NCI-H1092 (cell line): ENCODE data around the gene ERC2.
"Not testable (repeated sequence)": the region's sequence is repeated elsewhere in the genome, so short reads cannot be mapped to it uniquely, and the experiment has no call there.

Experiments
- DNase-seq: peaks from one replicate; lab custom pipeline; 2025; lab: John Stamatoyannopoulos, UW

ERC2 gene

DNA sequence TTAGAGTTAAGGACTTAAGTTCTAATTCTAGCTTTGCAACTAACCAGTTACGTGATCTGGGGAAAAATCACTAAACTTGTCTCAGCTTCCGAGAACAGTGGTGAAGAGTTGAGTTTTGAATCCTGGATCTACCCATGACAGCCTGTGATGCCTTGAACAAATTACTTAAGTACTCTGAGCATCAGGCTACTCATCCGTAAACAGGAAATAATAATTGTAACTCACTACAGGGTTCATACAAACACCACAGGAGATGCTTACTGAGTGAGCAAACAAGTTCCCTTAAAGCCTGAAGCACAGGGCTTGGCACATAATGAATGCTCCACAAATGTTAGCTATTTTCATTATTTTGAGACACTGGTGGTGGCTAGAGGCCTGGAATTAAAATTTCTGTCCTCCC lies 158.8 kb downstream of the ERC2 start:
- DNase-seq: no peak

DNA sequence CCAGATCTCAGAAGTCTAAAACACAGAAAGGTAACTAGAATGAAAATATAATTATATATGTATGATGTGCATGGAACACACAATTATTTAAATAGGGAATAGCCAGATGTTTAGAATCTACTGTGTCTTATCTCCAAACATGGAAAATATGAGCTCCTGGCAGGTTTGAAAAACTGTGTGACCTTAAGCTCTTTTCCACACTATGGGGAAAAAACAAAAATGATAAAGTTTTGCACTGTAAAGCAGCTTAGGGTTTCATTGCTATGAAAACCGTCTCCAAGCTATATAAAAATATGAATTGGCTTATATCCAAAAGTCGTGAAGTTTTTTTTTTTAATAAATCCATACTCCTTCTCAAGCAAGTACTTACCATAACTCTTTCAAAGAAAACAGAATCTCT lies 159.8 kb downstream of the ERC2 start:
- no peak for DNase-seq

DNA sequence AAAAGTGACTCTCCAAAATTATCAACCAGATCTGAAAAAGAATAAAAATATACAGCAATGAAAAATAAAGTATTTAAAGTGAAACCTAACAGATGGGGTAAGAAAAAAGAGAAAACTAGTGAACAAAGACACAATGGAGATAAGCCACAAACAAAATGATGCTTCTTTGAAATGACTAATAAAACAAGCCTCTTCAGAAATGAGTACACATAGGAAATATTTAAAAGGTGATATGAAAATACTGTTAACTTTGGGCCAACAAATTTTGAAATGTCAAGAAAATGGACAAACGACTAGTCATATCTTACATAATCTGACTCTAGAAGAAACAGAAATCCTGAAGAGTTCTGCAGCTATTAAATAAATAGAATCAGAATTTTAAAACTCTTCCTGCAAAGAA lies 164.2 kb downstream of the ERC2 start:
- no peak for DNase-seq

DNA sequence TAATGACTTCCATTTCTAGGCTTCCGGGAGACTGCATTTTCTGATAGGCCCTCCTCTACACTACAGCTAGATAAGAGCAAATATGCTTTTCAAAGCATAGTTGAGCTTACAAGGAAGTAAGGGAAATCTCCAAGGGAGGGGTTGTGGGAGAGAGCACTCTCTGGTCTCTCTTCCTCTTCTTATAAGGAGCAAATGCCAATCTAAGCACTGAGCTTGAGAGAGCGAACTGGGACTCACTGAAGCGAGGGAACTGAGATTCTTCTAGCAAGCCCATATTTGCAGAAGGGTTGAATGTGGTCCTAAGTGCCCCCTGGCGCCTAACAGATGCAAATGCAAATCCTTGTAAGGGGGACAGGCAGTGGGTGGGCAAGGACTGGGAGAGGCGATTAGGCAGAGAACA lies 164.8 kb downstream of the ERC2 start:
- no peak for DNase-seq

DNA sequence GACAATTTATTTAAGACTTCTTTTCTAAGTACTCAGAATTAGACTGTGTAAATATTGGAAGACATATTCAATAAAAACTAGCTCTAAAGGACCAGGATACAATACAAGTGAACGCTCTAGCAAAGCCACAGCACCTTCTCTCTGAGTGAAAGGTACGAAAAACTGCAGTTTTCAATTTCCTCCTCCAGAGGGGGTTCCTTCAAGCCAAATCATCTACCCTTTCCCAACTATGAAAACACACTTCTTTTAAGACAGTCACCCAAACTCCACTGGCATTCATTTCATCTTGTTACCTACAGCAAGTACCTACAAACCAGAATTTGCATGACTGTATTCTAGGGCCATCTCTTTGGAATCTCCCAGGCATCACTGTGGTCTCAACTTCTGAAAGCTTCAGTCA lies 165.8 kb downstream of the ERC2 start:
- no peak for DNase-seq

DNA sequence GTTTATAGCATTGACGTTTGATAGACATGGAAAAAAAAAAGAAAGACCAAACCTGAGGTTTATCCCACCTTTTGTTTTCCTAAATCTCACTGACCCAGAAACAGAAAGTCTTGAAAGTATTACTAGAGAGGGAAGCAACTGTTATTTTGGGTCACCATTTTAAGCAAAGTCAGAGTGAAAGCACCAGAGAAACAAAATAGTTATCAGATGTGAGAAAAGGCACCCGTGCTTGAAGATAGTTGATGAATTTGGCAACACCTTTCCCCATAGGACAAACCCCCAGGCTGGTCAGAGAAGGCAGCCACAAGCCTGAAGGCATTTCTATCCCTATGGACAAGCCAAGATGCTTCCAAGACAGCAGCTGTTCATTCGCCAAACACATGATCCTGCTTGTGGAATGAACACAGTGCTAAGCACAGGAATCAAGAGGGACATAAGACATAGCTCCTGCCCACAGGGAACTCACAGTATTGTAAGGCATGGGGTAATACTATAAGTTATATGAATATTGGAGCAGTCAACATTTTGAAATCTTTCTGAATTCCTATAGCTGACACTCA lies 170.9 kb downstream of the ERC2 start:
- no peak for DNase-seq

DNA sequence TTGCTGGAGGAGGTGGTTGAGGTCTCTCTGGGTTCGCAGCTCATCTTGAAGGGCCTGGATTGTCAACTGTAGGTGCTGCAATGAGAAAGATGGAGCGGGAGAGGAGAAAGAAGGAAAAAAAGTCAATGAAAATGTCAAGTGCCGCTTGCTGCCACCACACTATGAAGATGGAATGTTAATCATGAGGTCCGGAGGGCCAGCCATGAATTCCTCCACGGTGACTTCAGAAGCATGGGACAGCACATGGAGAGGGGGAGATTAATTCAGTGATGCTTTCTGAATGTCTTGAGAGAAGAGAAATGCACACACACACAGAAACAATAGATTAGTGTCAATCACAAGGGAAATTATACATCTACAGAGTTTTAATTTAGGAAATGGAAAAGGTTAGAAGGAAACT lies 171.9 kb downstream of the ERC2 start:
- DNase-seq: no peak

DNA sequence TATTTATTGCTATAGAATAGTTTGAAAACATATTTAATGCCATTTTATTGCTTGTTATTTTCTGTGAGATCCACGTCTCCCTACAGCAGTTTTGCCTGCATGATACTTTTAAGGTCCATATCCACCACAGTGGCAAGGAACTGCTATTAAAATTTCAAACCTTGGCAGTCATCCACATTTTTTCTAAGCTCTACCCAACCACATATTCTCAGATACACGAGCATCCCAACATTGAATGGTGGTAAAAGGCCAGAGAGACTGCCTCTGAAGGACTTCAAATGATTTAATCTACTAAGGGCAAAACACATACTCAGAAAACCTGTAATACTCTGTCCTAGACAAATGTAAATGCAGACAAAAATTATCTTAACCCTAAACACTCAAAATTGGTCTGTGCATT lies 173.1 kb downstream of the ERC2 start:
- DNase-seq: no peak

DNA sequence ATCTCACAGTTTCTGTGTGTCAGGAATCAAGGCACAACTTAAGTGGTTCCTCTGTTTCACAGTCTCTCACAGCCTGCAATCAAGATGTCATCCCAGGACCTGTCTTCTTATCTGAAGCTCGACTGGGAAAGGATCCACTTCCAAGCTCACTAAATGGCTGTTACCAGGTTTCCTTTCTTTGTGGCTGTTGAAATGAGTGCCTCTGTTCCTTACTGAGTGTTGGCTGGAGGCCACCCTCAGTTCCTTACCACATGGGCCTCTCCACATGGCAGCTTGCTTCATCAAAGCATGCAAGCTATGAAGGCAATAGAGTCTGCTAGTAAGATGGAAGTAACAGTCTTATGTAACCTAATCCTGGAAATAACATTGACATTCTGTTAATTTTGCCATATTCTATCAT lies 174.0 kb downstream of the ERC2 start:
- DNase-seq: no peak

DNA sequence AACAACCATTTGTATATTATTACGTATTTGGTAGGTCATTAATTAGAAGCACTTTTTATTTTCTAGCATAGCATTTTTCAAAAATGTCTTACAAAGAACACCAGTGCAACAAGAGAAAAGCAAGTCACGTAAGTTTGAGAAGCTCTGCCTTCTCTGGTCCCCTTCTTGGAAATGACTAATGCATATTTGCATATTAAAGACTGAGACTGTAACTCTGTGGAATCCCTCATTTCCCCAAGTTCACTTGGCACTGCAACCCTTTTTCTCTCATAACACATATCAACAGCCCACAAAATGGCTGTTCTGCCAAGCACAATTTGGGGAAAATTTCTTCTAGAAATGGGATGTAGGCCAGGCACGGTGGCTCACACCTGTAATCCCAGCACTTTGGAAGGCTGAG lies 176.3 kb downstream of the ERC2 start:
- no peak for DNase-seq

DNA sequence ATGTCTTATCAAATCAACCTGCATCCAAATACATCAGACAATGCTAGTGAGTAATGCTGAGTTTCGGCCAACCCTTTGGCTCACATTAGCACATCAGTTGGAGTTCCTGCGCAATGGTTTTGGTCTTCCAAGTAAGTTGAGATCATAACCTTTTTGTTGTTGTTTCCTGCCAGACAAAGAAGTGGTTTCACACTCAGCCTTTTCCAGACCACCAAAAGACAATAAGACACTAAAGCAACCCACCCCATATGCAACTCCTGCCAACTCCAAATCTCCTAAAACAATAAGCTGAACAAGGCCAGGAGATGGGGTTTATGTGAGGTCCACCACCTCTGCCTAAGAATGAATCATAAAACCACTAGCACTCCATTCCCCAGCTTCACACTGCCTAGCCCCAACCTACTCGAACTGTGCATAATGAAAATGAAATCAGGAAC lies 177.0 kb downstream of the ERC2 start:
- no peak for DNase-seq

DNA sequence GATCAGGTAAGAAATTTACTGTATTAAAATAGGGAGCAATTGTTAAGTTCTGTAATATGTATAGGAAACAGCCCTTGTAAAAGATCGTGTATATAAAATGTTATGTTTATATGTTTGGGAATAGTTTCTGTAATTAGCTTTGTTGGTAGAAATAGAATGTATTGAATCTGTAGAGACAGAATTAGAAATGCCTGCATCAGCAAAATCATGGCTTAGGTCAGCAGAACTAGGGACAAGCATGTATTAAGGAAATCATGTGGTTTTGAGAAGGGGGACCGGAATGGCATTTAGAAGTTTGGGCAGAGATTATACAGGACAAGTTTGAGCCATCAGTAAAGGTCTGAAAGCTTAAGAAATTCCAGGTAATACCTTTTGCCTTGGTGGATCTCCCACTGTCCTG lies 177.9 kb downstream of the ERC2 start:
- no peak for DNase-seq

DNA sequence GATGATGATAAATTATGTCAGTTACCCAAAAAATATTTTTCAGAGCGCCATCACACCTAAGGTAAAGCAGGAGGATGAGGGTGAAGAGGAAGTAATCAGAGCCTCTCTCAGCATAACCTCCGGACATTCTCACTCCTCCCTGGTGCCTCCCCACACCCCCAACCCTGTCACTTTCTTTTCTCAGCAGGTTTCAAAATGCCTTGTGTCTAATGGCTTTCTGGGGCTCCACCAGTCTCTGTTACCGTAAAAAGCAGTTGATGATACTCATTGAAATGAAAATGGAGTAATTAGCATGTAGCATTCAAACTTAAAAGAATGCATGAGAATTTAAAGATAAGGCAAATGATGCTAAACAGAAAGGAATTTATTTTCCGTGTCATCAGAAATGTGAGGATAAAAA lies 180.0 kb downstream of the ERC2 start:
- DNase-seq: no peak

DNA sequence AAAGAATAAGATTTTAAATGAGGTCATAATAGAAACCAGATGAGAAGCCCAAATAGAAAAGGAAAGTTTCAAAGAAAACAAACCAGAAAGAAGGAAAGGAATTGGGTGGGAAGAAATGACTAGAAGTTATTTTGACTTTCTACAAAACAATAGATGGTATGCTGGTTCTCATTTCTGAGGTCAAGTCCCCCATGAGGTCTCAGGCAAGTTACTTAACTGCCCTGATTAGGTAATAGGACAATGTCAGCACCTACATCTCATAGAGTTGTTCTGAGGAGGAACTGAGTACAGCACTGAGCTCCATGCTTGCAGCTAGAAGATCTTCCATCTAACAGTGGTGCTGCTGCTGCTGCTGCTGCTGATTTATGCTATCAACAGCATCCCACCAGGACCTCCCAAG lies 185.9 kb downstream of the ERC2 start:
- DNase-seq: no peak

DNA sequence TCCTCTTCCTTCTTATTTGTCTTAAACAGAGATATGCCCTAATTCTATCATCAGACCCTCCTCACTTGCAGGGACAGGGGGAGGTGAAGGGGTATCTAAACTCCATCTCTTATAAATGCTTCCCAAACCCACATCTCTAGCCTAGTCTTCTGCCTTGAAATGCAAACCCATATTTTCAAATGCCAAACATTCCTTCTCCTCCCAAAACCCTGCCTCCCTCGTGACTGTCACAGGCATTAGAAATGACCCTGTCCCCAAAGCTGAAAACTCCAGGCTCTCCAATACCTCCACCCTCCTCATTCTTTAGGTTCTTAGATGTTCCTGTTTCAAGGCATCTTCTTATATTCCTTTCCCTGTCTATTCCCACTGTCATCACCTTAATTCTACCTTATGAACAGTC lies 191.0 kb downstream of the ERC2 start:
- DNase-seq: no peak

DNA sequence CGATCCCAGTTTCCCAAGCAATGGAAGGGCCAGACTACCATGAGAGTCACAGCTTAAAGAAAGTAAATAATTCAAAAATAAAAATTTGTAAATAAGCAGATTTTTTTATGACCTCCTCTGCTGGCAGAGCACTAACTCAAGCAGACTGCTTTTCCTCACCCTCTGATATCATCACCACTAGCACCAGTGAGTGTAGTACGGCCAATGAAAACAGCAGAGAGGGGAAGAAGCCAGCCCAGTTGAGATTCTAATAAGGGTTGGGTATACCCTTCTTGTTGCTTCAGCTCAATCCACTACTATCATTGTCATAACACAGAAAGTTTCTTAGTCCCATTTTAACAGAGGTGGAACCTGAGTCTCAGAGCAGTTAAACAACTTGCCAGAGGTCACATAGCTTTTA lies 193.1 kb downstream of the ERC2 start:
- DNase-seq: no peak

DNA sequence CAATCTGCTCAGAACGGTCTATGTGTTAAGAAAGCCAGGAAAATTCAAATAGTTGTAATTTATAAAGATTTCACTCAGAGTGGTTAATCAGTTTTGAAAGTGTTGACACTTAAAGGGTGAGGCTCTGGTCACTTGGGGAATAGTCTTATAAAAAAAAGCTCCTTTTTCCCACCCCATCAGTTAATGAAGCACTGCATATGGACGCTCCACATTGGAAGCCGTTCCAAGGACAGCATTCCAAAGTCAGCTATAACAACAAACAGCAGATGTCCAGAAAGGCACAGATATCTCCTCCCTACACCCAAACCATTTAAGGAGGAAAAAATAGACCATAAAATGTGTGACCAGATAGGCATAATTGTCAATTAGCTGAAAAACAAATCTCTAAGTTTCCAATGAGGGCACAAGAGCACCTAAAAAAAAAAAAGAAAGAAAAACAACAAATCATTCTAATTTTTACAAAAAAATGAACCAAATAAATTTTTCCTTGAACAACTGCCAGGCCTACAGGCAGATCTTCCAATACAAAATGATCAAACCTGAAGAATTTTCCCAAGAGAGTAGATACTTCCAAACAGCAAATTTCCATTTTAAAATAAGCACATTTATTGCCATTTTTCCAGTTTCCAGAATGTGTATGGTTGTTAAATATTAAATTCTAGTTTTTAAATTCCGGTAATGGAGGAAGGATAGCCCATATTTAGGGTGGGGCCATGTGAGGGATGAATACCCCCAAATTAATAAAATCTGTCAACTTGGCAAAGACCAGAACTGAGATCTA lies 198.3 kb downstream of the ERC2 start:
- no peak for DNase-seq

DNA sequence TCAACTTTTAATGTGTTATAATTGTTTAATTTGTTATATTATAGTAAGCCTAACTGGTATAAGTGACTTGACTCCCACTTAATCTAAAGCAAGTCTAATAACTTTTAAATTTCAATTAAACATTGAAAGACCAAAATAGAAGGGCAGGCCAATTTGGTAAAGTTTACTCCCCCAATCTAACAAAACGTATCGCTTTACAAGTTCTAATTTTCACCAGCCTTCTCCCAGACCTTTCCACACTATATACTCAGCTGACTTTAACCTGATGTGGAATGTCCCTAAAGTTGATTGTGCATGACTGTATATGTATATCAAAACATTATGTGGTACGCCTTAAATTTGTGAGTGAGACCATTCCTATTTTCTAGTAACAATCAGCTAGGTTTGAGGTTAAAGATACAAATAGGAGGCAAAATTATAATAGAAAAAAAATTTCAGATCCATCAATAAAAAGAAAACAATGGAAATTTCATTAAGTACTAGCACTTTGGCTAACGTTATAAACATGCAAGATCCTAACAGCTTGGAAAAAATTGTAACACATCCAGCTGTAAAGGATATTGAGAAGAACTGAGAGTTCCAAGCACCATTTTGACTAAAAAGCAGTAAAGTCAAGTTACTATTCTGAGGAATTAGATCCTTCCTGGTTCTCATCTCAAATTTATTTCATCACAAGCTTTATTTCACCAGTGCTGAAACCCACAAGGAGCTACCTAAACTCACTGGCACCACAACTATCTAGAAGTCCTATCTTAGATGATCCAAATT lies 199.5 kb downstream of the ERC2 start:
- no peak for DNase-seq

DNA sequence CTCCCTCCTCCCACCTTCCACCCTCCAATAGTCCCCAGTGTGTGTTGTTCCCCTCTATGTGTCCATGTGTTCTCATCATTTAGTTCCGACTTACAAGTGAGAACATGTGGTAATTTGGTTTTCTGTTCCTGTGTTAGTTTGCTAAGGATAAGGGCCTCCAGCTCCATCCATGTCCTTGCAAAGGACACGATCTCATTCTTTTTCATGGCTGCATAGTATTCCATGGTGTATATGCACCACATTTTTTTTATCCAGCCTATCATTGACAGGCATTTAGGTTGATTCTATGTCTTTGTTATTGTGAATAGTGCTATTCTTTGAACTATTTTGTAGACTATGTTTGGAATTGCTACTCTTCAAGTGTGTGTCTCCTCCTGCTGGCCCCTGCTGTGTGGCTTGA lies 206.4 kb downstream of the ERC2 start:
- DNase-seq: not testable (repeated sequence)

DNA sequence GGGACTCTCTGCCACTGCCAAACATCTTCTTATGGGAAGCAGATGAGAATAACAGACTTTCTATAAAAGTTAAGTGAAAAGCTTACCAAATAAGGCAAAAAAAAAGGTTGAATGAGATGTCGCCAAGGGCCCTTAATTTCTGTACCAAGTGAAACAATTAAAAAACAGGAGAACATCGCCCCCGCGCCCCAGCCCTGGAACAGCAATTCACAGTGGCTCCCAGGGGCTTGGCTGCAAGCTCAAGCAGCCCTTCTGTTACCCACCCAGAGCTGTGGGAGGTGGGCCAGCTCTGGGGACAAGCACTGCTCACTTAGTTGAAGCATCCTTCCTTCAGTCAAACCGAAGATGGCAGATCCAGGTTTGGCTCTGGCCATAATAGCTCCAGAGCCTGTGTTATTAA lies 208.0 kb downstream of the ERC2 start:
- no peak for DNase-seq

DNA sequence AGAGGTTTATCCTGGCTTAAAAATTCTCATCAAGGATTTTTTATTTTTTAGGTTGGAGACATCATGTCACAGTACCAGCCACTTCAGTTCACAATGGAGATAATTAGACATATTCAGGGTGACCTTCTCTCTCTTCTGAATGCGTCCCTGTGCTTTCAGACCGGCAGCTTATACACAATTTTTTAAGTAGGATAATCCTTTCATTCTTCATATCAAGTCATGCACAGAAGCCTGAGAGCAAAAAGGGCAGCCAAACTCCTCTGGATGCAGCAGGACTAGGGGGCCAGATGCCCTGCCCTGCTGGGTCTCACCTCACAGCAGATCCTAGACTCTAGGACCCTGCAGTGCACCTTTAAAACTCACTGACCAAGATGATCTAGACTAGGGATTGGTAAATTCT lies 210.4 kb downstream of the ERC2 start:
- DNase-seq: no peak

DNA sequence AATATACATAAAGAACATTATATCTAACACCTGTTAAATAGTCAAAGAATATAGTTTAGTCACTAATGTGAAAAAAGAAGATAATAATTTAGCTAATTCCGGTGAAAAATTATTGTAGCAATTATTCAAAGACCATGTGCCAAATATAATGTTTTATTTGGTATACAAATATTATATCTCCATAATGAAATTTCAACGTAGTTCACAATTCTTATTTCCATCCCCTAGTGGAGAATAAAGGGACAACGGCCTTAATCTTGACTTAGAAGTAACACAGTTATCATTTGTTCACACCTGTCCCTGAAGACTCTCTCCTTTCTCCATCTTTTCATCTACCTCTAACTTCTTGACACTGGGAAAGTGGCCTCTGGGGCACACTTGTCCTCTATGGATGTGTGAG lies 213.4 kb downstream of the ERC2 start:
- DNase-seq: no peak

DNA sequence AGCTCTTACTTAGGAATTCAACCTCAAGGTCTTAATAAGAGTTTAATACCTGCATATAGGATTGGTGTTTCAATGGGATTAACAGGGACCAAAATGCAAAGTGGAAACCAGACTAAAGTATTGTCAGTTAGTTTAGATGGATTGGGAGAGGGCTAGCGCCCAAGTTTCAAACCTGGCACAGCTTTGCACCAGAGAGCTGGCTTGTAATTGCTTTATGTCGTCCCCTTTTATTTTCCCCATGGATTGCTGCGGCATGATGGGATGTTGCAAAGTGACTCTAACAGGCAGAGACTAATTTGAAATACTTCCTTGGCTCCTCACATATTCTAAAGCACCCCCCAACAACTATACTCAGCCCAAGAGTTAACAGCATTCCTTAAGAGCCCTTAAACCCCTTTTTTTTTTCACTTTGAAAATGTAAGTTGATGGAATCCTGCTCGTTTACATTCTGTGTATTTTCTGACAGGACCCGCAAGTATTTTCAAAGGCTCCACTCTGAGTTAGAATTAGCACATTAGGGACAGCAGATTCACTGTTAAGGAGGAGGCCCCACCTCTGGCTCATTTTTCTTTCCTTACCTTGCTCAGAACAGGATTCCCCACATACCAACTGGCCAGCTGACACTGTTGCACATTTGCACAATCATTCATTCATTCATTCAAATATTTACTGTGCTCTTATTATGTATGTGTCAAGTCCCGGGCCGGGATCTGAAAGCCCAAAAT lies 214.2 kb downstream of the ERC2 start:
- DNase-seq: no peak
